ENCODE results near the gene BACH2.
A peak's percentile ranks its signal among the peaks of the same experiment; 100 is the strongest.
"Not testable (repeated sequence)": the region's sequence is repeated elsewhere in the genome, so short reads cannot be mapped to it uniquely, and the experiment has no call there.

The BACH2 gene

GRCh38 chr6:90296341-90297114, at the start of gene BACH2:
BACH2 (minus strand) TSS chr6:90296843; CDS start chr6:90008844, 287,999 bp downstream.
- DNase-seq, result peak; percentile 97

GRCh38 chr6:90343576-90343975, 46.9 kb upstream of the BACH2 start:
- DNase-seq, result no peak

GRCh38 chr6:90338409-90338808, 41.8 kb upstream of the BACH2 start:
- DNase-seq, result no peak

DNA sequence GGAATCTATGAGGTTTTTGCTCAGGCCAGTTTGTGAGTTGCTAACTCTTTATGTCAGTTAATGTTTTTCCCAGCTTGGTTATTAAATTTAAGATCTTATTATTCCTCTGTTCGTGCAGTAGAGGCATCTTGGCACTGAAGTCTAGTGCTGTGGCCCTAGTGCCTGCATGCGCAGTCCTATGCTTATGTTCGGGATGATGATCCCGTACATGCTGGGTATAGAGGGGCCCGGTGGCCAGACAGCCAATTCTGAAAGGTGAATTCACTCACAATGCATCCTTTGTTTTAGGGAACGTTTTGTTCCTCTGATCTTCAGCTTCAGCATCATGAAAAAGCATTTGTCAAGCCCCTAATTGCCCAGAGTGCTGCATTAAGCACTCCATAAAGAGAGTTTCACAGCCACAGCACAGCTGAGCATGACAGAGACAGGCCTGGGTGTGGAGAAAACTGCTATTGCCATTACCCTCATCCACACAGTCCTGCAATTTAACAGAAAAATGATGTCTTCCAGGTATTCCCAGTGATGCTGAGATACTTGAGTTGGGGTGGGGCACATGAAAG, 39.8 kb upstream of the BACH2 start:
- no peak for DNase-seq

- DNase-seq, result no peak
These were observed 37.3 kb upstream of the BACH2 start for GRCh38 chr6:90333928-90334327.

DNA sequence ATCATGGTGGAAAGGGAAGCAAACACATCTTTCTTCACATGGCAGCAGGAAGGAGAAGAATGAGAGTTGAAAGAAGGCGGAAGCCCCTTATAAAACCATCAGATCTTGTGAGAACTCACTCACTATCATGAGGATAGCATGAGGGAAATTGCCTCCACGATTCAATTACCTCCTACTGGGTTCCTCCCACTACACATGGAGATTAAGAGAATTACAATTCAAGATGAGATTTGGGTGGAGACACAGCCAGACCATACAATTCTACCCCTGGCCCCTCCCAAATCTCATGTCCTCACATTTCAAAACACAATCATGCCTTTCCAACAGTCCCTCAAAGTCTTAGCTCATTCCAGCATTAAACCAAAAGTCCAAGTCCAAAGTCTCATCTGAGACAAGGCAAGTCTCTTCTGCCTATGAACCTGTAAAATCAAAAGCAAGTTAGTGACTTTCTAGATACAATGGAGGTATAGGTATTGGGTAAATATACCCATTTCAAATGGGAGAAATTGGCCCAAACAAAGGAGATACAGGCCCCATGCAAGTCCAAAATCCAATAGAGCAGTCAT, 36.4 kb upstream of the BACH2 start:
- DNase-seq, result not testable (repeated sequence)

GRCh38 chr6:90329386-90330077, 32.9 kb upstream of the BACH2 start:
- DNase-seq, result no peak

DNA sequence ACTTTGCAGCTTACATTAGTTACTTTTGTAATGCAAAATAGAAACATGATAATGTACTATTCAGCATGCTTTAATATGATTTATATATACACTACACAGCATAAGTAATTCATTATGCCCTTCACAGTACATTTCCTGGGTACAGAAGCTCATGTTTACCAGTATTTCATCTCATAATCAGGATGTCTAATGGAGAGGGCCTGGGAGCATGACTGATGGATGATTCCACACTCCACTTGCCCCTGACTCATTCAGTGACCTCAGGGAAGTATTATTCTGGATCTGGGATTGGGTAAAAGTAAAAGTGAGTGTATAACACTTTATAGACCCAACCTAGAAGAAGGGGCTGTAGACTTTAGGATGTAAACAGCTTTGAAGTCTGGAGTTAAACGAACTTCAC, 31.4 kb upstream of the BACH2 start:
- no peak for DNase-seq

- no peak for DNase-seq
These were observed 29.9 kb upstream of the BACH2 start for GRCh38 chr6:90326404-90327057.

GRCh38 chr6:90323706-90324105, 27.1 kb upstream of the BACH2 start:
- no peak for DNase-seq

DNA sequence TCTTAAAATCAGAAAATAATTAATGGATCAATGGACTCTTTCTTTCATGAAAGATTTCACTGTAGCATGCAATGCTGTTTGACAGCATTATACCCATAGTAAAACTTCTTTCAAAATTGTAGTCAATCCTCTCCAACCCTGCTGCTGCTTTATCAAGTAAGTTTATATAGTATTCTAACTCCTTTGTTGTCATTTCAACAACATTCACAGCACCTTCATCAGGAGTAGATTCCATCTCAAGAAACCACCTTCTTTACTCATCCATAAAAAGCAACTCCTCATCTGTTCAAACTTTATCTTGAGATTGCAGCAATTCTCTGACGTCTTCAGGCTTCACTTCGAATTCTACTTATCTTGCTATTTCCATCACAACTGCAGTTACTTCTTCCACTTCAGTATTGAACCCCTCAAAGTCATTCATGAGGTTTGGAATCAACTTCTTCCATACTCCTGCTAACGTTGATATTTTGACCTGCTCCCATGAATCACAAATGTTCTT, 26.4 kb upstream of the BACH2 start:
- DNase-seq, result no peak

DNA sequence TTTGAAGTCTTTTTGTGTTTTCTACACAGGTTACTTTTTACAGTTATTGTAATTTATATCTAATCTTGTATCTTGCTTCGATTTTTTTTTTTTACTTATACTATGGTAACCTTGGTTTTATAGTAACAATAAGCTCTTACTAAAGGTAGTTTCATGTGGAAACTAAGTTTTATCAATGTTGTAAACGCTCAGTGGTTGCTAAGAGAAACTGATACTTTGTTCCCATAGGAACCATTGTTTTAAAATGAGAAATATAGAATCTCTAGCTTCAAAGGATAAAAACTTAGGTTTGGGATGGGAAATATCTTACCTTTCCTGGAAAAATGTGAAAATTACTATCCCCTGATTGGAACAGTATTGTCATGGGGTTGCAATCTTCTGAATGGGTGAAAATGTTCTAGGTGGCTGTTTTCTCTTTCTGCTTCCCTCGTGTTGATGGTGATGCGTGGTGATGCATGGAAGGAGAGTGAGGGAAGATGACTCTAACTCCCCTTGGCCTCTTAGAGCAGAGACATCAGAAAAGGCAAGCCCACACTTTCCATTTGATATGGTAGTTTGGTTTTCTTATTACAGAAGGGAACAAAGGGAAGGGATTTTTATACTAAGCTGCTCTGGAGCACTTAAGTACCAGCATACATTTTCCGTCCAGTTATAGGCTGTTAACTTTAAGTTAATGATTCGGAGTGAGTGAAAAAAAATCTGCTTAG, 23.5 kb upstream of the BACH2 start:
- DNase-seq, result no peak

GRCh38 chr6:90319044-90319443, 22.4 kb upstream of the BACH2 start:
- no peak for DNase-seq

DNA sequence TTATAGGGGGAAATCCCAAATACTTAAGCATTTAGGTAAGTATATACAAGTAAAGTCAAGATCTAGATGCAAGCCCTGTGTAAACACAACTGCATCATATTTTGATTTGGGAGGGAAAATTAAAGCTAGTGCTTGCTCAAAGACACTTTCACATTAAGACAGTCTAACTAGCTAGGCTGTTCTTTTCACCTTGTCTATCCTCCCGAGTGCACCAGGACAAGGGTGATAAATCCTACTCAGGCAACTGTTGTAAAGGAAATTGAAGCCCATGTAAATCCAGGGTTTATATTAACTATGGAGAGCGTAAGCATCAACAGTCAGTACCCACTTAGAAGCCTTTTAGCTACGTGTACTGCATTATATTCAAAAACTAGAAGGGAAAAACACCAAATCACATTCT, 19.3 kb upstream of the BACH2 start:
- no peak for DNase-seq

- no peak for DNase-seq
These were observed 18.8 kb upstream of the BACH2 start for GRCh38 chr6:90315354-90315950.

DNA sequence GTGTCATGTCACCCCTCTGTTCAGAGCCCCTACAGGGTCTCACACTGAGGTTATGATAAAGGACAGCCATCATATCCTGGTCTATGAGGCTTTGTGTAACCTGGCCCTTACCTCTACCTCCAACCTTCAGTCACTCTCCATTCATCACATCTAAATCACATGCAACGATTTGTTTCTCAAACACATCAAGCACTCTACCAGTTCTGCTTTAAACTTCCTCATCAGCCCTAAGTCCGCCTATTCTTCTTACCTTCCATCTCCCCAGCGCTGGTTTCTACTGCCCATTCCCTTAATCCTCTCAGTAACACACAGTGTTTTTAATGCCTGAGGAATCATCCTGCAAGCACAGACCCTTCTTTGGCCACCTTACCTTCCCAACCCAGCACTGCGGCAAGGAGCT, 17.9 kb upstream of the BACH2 start:
- DNase-seq, result no peak

GRCh38 chr6:90311569-90311968, 14.9 kb upstream of the BACH2 start:
- DNase-seq, result no peak

GRCh38 chr6:90305800-90306448, 9.3 kb upstream of the BACH2 start:
- DNase-seq, result no peak

DNA sequence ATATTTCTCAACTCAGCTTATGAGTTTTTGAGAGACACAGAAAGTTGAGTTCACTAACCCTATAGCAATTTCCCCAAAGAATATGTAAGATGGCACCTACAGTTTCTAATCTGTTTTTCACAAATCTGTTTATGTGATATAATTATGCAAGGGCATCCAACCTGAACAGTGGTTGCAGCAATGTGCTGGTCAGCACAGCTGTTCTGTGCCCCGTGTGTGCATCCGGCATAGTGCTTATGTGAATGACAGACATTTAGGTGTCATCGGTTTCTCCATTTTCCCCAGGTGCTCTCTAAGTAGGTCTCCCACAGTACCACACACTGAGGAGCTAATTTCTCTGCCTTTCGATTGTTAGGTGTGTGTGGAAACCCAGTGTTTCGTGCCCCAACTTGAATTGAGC, 7.7 kb upstream of the BACH2 start:
- DNase-seq, result no peak

GRCh38 chr6:90303039-90303438, 6.4 kb upstream of the BACH2 start:
- DNase-seq, result no peak

DNA sequence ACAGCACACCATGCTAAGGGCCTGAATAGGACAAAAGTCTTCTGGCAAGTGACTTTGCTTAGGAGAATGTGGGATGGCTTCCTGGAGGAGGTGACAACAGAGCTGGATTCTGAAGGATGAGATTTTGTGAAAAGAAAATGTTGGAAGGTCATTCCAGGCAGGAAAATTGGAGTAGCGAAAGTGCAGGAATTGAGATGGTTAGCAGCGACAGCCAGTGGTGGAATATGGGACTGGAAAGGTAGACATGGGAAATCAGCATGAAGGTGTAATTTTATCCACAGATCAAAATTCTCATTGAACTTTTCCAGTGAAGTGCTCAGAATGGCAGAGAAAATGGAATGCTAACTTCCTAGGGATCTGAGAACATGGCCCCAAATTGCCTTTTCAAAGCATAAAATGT, 5.7 kb upstream of the BACH2 start:
- DNase-seq, result no peak

GRCh38 chr6:90301816-90302215, 5.2 kb upstream of the BACH2 start:
- no peak for DNase-seq
